Measurements from ENCODE around the gene DNM3. TPM values are rescaled to one million over a fixed set of nuclear protein-coding genes. Genes with fewer than 3 reads are reported as not detected.

The DNM3 gene
- total RNA-seq, 3 donors from 2014 or later (not counting 1 experiment from before 2014, with no cell fraction given): 2.5 to 3.3 (median 2.8) TPM

GRCh38 chr1:171953835-171954234, 112.5 kb downstream of the DNM3 start:
- Mint-ChIP-seq H3K4me3 (no peak overlapping the region), H3K9me3 (no peaks in the 10 kb centered on the region), H3K4me1 (no peaks in the 10 kb centered on the region), H3K27me3 (ENCODE audit: low read depth in 2 of 2) (peaks cover 10 to 26% of the 10 kb centered on the region in 2 donors), H3K36me3 (no peaks in the 10 kb centered on the region), H3K27ac (no peak overlapping the region)
- Histone ChIP-seq H3K27me3 (ENCODE audit: control insufficient read depth, insufficient read depth, low read length) (no peaks in the 10 kb centered on the region), H3K27ac (ENCODE audit: low read length) (no peak overlapping the region), H3K36me3 (ENCODE audit: control insufficient read depth, insufficient read depth, low read length) (no peaks in the 10 kb centered on the region), H3K4me3 (ENCODE audit: low read length) (no peak overlapping the region), H3K9me3 (ENCODE audit: control insufficient read depth, insufficient read depth, low read length) (no peaks in the 10 kb centered on the region), H3K4me1 (ENCODE audit: control insufficient read depth, insufficient read depth, low read length) (no peaks in the 10 kb centered on the region)
- no peak for TF ChIP-seq CTCF (IDR thresholded peaks at IDR 0.05)
- ATAC-seq: no peak
- DNase-seq: no peak
- 71% methylated on average over 1 of the region's 1 CpG for WGBS (ENCODE audit: insufficient coverage)
- intact Hi-C loops (cut with micrococcal nuclease): no loop called here

- Mint-ChIP-seq H3K4me3 (no peak overlapping the region), H3K27me3 (ENCODE audit: low read depth in 2 of 2) (peaks cover 10 to 26% of the 10 kb centered on the region in 2 donors), H3K27ac (no peak overlapping the region), H3K4me1 (no peaks in the 10 kb centered on the region), H3K9me3 (no peaks in the 10 kb centered on the region), H3K36me3 (no peaks in the 10 kb centered on the region)
- no peaks in the 10 kb centered on the region for H3K4me1 ChIP-seq (ENCODE audit: control insufficient read depth, insufficient read depth, low read length)
- no peak overlapping the region for H3K27ac ChIP-seq (ENCODE audit: low read length)
- ATAC-seq (no peak), DNase-seq (no peak)
- H3K36me3 ChIP-seq (ENCODE audit: control insufficient read depth, insufficient read depth, low read length): no peaks in the 10 kb centered on the region
- no peak overlapping the region for H3K4me3 ChIP-seq (ENCODE audit: low read length)
- intact Hi-C loops (cut with micrococcal nuclease): no loop called here
- 67% methylated on average over 3 of the region's 4 CpGs for WGBS (ENCODE audit: insufficient coverage)
- no peaks in the 10 kb centered on the region for H3K9me3 ChIP-seq (ENCODE audit: control insufficient read depth, insufficient read depth, low read length)
- no peaks in the 10 kb centered on the region for H3K27me3 ChIP-seq (ENCODE audit: control insufficient read depth, insufficient read depth, low read length)
- no peak for TF ChIP-seq CTCF (IDR thresholded peaks at IDR 0.05)
Measured at GRCh38 chr1:171954361-171954760, 113.1 kb downstream of the DNM3 start.

- Histone ChIP-seq H3K9me3 (ENCODE audit: control insufficient read depth, insufficient read depth, low read length) (no peaks in the 10 kb centered on the region), H3K4me3 (ENCODE audit: low read length) (no peak overlapping the region), H3K4me1 (ENCODE audit: control insufficient read depth, insufficient read depth, low read length) (no peaks in the 10 kb centered on the region), H3K27me3 (ENCODE audit: control insufficient read depth, insufficient read depth, low read length) (no peaks in the 10 kb centered on the region), H3K27ac (ENCODE audit: low read length) (no peak overlapping the region), H3K36me3 (ENCODE audit: control insufficient read depth, insufficient read depth, low read length) (no peaks in the 10 kb centered on the region)
- intact Hi-C loops (cut with micrococcal nuclease): no loop called here
- 100% methylated on average over 1 of the region's 1 CpG for WGBS (ENCODE audit: insufficient coverage)
- H3K9me3 Mint-ChIP-seq: no peaks in the 10 kb centered on the region
- no peaks in the 10 kb centered on the region for H3K27me3 Mint-ChIP-seq (ENCODE audit: low read depth in 2 of 2)
- ATAC-seq (peak in 1 of 3 donors; percentile 33), DNase-seq (no peak)
- H3K4me1 Mint-ChIP-seq: no peaks in the 10 kb centered on the region
- H3K4me3 Mint-ChIP-seq: no peak overlapping the region
- no peak overlapping the region for H3K27ac Mint-ChIP-seq
- no peak for TF ChIP-seq CTCF (IDR thresholded peaks at IDR 0.05)
- no peaks in the 10 kb centered on the region for H3K36me3 Mint-ChIP-seq
Measured at GRCh38 chr1:171961861-171962260, 120.6 kb downstream of the DNM3 start.

- no peak overlapping the region for H3K27ac ChIP-seq (ENCODE audit: low read length)
- intact Hi-C loops (cut with micrococcal nuclease): no loop called here
- H3K27me3 ChIP-seq (ENCODE audit: control insufficient read depth, insufficient read depth, low read length): no peaks in the 10 kb centered on the region
- DNase-seq (no peak), ATAC-seq (no peak)
- H3K36me3 ChIP-seq (ENCODE audit: control insufficient read depth, insufficient read depth, low read length): no peaks in the 10 kb centered on the region
- H3K4me1 Mint-ChIP-seq: no peaks in the 10 kb centered on the region
- no peak overlapping the region for H3K4me3 ChIP-seq (ENCODE audit: low read length)
- H3K27me3 Mint-ChIP-seq (ENCODE audit: low read depth in 2 of 2): no peaks in the 10 kb centered on the region
- WGBS (ENCODE audit: insufficient coverage): no CpG with 5 or more reads among the region's 1 CpG
- no peak overlapping the region for H3K4me3 Mint-ChIP-seq
- no peaks in the 10 kb centered on the region for H3K4me1 ChIP-seq (ENCODE audit: control insufficient read depth, insufficient read depth, low read length)
- H3K9me3 ChIP-seq (ENCODE audit: control insufficient read depth, insufficient read depth, low read length): no peaks in the 10 kb centered on the region
- H3K27ac Mint-ChIP-seq: no peak overlapping the region
- no peaks in the 10 kb centered on the region for H3K36me3 Mint-ChIP-seq
- no peak for TF ChIP-seq CTCF (IDR thresholded peaks at IDR 0.05)
- no peaks in the 10 kb centered on the region for H3K9me3 Mint-ChIP-seq
Measured at GRCh38 chr1:171963762-171964161, 122.5 kb downstream of the DNM3 start.
